ENCODE results near the gene SEMA3B. TPM values are rescaled to one million over a fixed set of nuclear protein-coding genes. Genes with fewer than 3 reads are reported as not detected.

The SEMA3B gene
- total RNA-seq, 1 donor from 2014 or later: 5.4 TPM

DNA sequence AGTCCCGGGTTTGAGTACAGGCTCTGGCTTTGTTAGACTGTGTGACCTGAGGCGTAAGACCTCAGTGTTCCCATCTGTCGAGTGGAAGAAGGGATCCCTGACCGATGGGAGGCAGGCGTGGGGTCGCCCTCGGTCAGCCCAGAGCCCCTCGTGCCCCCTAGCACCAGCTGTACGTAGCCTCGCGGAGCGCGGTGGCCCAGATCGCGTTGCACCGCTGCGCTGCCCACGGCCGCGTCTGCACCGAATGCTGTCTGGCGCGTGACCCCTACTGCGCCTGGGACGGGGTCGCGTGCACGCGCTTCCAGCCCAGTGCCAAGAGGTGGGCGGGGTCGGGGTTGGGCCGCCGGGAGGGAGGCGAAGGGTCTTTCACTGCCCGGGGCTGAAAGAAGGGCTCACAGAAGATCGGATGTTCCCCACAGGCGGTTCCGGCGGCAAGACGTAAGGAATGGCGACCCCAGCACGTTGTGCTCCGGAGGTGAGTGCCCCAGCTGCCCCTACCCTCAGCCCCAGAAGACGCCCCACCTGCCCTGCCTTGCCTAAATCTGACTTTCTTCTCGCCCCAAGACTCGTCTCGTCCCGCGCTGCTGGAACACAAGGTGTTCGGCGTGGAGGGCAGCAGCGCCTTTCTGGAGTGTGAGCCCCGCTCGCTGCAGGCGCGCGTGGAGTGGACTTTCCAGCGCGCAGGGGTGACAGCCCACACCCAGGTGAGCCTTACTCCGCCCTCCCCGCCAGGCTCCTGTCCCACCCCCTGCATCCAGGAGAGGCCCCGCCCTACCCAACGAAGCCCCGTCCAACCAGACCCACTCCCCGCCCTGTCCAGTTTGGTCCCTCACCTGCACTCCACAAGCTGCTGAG, 6.4 kb downstream of the SEMA3B start:
- Mint-ChIP-seq H3K4me3 (ENCODE audit: unreplicated experiment) (peak overlapping the region; percentile 49), H3K27me3 (ENCODE audit: unreplicated experiment) (peaks cover 16% of the 10 kb centered on the region), H3K36me3 (ENCODE audit: unreplicated experiment) (no peaks in the 10 kb centered on the region), H3K9me3 (ENCODE audit: unreplicated experiment) (peaks cover 4% of the 10 kb centered on the region), H3K4me1 (ENCODE audit: low read depth, unreplicated experiment) (peaks cover 2% of the 10 kb centered on the region), H3K27ac (ENCODE audit: unreplicated experiment) (no peak overlapping the region)
- TF ChIP-seq, protein P1, sequence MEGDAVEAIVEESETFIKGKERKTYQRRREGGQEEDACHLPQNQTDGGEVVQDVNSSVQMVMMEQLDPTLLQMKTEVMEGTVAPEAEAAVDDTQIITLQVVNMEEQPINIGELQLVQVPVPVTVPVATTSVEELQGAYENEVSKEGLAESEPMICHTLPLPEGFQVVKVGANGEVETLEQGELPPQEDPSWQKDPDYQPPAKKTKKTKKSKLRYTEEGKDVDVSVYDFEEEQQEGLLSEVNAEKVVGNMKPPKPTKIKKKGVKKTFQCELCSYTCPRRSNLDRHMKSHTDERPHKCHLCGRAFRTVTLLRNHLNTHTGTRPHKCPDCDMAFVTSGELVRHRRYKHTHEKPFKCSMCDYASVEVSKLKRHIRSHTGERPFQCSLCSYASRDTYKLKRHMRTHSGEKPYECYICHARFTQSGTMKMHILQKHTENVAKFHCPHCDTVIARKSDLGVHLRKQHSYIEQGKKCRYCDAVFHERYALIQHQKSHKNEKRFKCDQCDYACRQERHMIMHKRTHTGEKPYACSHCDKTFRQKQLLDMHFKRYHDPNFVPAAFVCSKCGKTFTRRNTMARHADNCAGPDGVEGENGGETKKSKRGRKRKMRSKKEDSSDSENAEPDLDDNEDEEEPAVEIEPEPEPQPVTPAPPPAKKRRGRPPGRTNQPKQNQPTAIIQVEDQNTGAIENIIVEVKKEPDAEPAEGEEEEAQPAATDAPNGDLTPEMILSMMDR (IDR thresholded peaks at IDR 0.05; ENCODE audit: partially characterized antibody, unreplicated experiment): no peak
- no peak for DNase-seq

DNA sequence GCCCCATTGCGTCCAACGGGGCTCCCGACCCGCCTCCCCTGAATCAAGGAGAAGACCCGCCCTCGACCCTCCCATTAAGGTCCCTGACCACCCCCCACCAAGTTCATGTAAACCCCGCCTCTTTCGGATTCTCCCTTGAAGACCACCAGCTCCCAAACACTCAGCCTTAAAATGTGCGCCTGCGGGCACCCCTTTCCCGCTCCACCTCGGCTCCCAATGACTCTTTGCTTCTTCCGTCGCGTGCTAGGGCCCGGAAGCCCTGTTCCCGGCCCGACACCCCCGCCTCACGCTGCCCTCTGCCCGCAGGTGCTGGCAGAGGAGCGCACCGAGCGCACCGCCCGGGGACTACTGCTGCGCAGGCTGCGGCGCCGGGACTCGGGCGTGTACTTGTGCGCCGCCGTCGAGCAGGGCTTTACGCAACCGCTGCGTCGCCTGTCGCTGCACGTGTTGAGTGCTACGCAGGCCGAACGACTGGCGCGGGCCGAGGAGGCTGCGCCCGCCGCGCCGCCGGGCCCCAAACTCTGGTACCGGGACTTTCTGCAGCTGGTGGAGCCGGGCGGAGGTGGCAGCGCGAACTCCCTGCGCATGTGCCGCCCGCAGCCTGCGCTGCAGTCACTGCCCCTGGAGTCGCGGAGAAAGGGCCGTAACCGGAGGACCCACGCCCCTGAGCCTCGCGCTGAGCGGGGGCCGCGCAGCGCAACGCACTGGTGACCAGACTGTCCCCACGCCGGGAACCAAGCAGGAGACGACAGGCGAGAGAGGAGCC, 7.2 kb downstream of the SEMA3B start:
- Mint-ChIP-seq H3K4me1 (ENCODE audit: low read depth, unreplicated experiment) (peaks cover 2% of the 10 kb centered on the region), H3K4me3 (ENCODE audit: unreplicated experiment) (no peak overlapping the region), H3K36me3 (ENCODE audit: unreplicated experiment) (no peaks in the 10 kb centered on the region), H3K27ac (ENCODE audit: unreplicated experiment) (no peak overlapping the region), H3K9me3 (ENCODE audit: unreplicated experiment) (peaks cover 4% of the 10 kb centered on the region), H3K27me3 (ENCODE audit: unreplicated experiment) (peaks cover 16% of the 10 kb centered on the region)
- TF ChIP-seq, protein P1 (IDR thresholded peaks at IDR 0.05; ENCODE audit: partially characterized antibody, unreplicated experiment): no peak
- DNase-seq: no peak

DNA sequence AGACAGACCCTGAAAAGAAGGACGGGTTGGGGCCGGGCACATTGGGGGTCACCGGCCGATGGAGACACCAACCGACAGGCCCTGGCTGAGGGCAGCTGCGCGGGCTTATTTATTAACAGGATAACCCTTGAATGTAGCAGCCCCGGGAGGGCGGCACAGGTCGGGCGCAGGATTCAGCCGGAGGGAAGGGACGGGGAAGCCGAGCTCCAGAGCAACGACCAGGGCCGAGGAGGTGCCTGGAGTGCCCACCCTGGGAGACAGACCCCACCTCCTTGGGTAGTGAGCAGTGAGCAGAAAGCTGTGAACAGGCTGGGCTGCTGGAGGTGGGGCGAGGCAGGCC, 7.8 kb downstream of the SEMA3B start:
- H3K4me3 Mint-ChIP-seq (ENCODE audit: unreplicated experiment): no peak overlapping the region
- DNase-seq: no peak
- TF ChIP-seq, protein P1 (IDR thresholded peaks at IDR 0.05; ENCODE audit: partially characterized antibody, unreplicated experiment): no peak
- H3K4me1 Mint-ChIP-seq (ENCODE audit: low read depth, unreplicated experiment): peaks cover 2% of the 10 kb centered on the region
- H3K36me3 Mint-ChIP-seq (ENCODE audit: unreplicated experiment): no peaks in the 10 kb centered on the region
- H3K27ac Mint-ChIP-seq (ENCODE audit: unreplicated experiment): no peak overlapping the region
- H3K9me3 Mint-ChIP-seq (ENCODE audit: unreplicated experiment): peaks cover 4% of the 10 kb centered on the region
- H3K27me3 Mint-ChIP-seq (ENCODE audit: unreplicated experiment): peaks cover 10% of the 10 kb centered on the region

DNA sequence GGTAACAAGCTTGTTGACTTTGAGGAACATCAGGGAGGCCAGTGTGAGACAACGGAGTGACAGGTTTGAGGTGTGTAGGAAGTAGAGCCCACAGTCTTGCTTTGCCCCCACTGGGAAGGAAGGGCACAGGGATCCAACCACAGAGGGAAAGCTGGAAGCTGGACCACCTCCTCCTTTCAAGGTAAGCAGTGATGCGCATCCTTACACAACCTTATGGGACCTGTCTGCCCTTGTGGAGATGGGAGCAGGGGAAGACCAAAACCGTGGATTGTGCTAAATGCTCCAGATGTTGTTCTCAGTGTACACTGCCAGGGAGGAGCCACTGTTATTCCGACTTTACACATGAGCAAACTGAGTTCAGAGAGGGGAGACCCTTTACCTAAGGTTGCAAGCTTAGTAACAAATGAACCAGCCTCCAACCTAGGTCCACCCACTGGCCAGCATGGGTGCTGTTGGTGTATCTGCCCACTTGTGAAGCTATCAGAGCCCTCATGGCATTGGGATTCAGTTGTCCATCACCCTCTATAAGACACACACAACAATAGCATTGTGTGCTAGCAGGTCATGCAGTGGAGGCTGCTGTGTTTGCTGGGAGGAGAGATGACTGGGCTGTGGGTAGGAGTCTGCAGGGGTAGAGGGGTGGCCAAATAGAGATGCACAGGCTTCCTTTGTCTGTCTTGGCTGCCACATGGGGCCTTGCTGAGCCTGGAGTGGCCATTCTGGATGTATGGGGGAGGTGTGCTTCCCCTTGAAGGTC, 9.4 kb downstream of the SEMA3B start:
- no peaks in the 10 kb centered on the region for H3K36me3 Mint-ChIP-seq (ENCODE audit: unreplicated experiment)
- no peak overlapping the region for H3K27ac Mint-ChIP-seq (ENCODE audit: unreplicated experiment)
- peaks cover 12% of the 10 kb centered on the region for H3K27me3 Mint-ChIP-seq (ENCODE audit: unreplicated experiment)
- TF ChIP-seq, protein P1 (IDR thresholded peaks at IDR 0.05; ENCODE audit: partially characterized antibody, unreplicated experiment): no peak
- no peak overlapping the region for H3K4me3 Mint-ChIP-seq (ENCODE audit: unreplicated experiment)
- no peak for DNase-seq
- no peaks in the 10 kb centered on the region for H3K4me1 Mint-ChIP-seq (ENCODE audit: low read depth, unreplicated experiment)
- H3K9me3 Mint-ChIP-seq (ENCODE audit: unreplicated experiment): peaks cover 4% of the 10 kb centered on the region

All from glutamatergic neuron (in vitro differentiated cells).